ENCODE results near the gene FOCAD. TPM values are rescaled to one million over a fixed set of nuclear protein-coding genes. Genes with fewer than 3 reads are reported as not detected.

Gene FOCAD
- total RNA-seq, 4 donors from 2014 or later = 24.0 to 64.5 (median 33.1) TPM

DNA sequence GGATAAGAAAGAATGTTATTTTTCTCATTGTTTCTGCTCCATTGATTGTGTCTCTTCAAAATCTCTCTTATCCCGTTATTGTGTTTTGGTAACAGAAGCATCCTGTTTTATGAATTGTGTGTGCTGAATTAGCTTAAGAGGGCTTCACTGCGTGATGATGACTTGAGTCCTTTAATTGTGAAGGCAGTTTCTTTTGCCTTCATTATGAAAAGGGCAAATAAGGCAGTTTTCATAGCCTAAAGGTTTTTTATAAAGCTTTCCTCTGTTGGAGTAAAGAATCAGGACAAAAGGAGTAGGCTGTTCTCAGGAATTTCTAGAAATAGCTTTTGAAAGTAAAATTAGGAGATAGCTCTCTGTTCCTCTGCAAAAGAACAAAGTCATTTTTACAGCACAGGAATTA lies 169.8 kb downstream of the FOCAD start:
- Histone ChIP-seq H3K27ac (no peak overlapping the region), H3K9me3 (no peaks in the 10 kb centered on the region), H3K36me3 (no peaks in the 10 kb centered on the region), H3K4me3 (no peak overlapping the region), H3K4me1 (no peaks in the 10 kb centered on the region), H3K27me3 (no peaks in the 10 kb centered on the region)
- WGBS = 81% methylated on average over 2 of the region's 2 CpGs
- DNase-seq (ENCODE audit: low spot score in 2 of 2) = no peak
- TF ChIP-seq POLR2AphosphoS5 (IDR thresholded peaks at IDR 0.05) (no peak), EP300 (IDR thresholded peaks at IDR 0.05) (no peak), CTCF (IDR thresholded peaks at IDR 0.05) (no peak), POLR2A (IDR thresholded peaks at IDR 0.05) (no peak)

DNA sequence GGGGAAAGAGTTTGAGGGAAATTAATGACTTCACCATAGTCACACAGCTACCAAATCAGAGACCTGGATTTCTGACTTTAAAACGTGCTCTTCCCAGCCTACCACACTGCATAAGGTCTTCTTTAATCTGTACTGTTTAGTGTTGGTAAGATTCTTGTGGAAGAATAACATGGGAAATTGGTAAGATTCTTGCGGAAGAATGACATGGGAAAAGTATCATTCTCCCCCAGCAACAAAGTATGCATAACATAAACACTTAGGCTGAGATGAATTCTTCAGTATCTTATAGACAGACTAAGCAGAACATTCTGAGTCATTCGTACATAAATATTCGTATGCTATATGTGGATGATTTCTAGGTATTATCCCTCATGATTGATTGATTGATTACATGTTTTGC lies 170.4 kb downstream of the FOCAD start:
- TF ChIP-seq EP300 (IDR thresholded peaks at IDR 0.05) = no peak
- no peak for TF ChIP-seq CTCF (IDR thresholded peaks at IDR 0.05)
- TF ChIP-seq POLR2AphosphoS5 (IDR thresholded peaks at IDR 0.05) = no peak
- no peak for TF ChIP-seq POLR2A (IDR thresholded peaks at IDR 0.05)
- Histone ChIP-seq H3K27me3 (no peaks in the 10 kb centered on the region), H3K4me3 (no peak overlapping the region), H3K4me1 (no peaks in the 10 kb centered on the region), H3K36me3 (no peaks in the 10 kb centered on the region), H3K27ac (no peak overlapping the region), H3K9me3 (no peaks in the 10 kb centered on the region)
- WGBS = 85% methylated on average over 4 of the region's 4 CpGs
- DNase-seq (ENCODE audit: low spot score in 2 of 2) = no peak

DNA sequence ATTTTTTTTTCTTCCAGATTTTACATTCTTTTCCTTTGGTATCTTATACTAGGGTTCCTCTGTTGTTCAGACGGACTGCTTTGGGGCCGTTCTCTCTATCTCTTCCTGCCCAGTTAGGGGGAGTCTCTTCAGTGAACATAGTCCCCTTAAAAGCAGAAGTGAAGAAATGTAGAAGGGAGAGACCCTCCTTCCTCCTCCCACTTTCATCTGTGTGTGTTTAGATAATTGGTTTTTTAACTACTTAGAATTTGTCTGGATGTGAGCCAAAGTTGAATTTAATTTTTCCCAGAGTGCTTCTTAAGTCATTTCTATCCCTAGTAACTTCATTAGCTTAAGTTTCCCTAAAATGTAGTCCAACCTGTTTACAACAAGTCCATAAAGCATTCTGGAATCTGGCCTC lies 179.9 kb downstream of the FOCAD start:
- peaks cover 3% of the 10 kb centered on the region for H3K36me3 ChIP-seq
- no peak overlapping the region for H3K4me3 ChIP-seq
- H3K27ac ChIP-seq = no peak overlapping the region
- no peak for DNase-seq (ENCODE audit: low spot score in 2 of 2)
- no peaks in the 10 kb centered on the region for H3K27me3 ChIP-seq
- no peaks in the 10 kb centered on the region for H3K9me3 ChIP-seq
- no peaks in the 10 kb centered on the region for H3K4me1 ChIP-seq
- no peak for TF ChIP-seq EP300 (IDR thresholded peaks at IDR 0.05)
- WGBS = 48% methylated on average over 2 of the region's 2 CpGs

DNA sequence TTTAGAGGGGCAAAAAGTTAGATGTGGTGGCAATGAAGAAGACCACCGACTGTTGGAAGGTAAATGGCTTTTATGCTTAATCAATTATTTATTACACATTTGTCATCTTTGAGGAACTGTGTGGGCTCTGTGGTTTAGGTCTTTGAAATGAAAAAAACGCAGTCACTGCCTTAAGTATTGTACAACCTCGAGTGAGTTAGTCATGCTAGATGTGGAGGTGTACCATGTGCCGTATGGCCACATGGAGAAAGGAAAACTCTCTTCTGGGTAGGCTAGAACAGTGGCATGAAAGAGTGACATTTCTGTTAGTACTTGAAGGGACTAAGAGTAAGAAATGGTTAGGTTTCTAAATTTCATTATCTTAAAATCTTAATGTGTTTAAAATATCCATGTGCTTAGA lies 181.3 kb downstream of the FOCAD start:
- 74% methylated on average over 4 of the region's 4 CpGs for WGBS
- TF ChIP-seq POLR2AphosphoS5 (IDR thresholded peaks at IDR 0.05) = no peak
- TF ChIP-seq CTCF (IDR thresholded peaks at IDR 0.05) = no peak
- TF ChIP-seq EP300 (IDR thresholded peaks at IDR 0.05) = no peak
- TF ChIP-seq POLR2A (IDR thresholded peaks at IDR 0.05) = no peak
- Histone ChIP-seq H3K27me3 (no peaks in the 10 kb centered on the region), H3K9me3 (no peaks in the 10 kb centered on the region), H3K4me3 (no peak overlapping the region), H3K4me1 (no peaks in the 10 kb centered on the region), H3K27ac (no peak overlapping the region), H3K36me3 (peaks cover 3% of the 10 kb centered on the region)
- no peak for DNase-seq (ENCODE audit: low spot score in 2 of 2)

DNA sequence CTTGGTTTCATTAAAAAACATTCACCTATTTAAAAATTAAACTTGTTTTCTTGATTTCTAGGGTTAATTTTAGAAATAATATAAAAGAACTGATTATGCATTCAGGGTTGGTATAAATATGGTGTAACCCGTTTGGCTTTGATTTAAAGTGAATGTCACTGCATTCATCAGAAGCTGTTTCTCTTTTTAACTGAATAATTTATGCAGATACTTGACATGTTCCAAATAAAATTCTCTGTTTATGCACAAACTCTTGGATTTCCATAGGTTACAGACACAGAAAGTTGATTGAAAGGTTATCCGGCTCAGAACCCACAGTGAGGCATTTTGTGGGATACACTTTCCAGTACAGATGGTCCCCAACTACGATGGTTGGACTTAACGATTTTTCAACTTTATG lies 186.1 kb downstream of the FOCAD start:
- no peak for DNase-seq (ENCODE audit: low spot score in 2 of 2)
- H3K4me1 ChIP-seq = no peaks in the 10 kb centered on the region
- TF ChIP-seq POLR2AphosphoS5 (IDR thresholded peaks at IDR 0.05) (no peak), EP300 (IDR thresholded peaks at IDR 0.05) (no peak), POLR2A (IDR thresholded peaks at IDR 0.05) (no peak), CTCF (IDR thresholded peaks at IDR 0.05) (no peak)
- H3K27me3 ChIP-seq = no peaks in the 10 kb centered on the region
- no peaks in the 10 kb centered on the region for H3K36me3 ChIP-seq
- WGBS = 81% methylated on average over 4 of the region's 4 CpGs
- H3K9me3 ChIP-seq = no peaks in the 10 kb centered on the region
- no peak overlapping the region for H3K4me3 ChIP-seq
- no peak overlapping the region for H3K27ac ChIP-seq

GRCh38 chr9:20872340-20872977 lies 188.4 kb downstream of the FOCAD start:
- Histone ChIP-seq H3K9me3 (no peaks in the 10 kb centered on the region), H3K36me3 (no peaks in the 10 kb centered on the region), H3K27ac (no peak overlapping the region), H3K4me1 (no peaks in the 10 kb centered on the region), H3K27me3 (no peaks in the 10 kb centered on the region), H3K4me3 (no peak overlapping the region)
- no peak for TF ChIP-seq POLR2AphosphoS5 (IDR thresholded peaks at IDR 0.05)
- no peak for TF ChIP-seq POLR2A (IDR thresholded peaks at IDR 0.05)
- no peak for TF ChIP-seq EP300 (IDR thresholded peaks at IDR 0.05)
- no peak for TF ChIP-seq CTCF (IDR thresholded peaks at IDR 0.05)
- 77% methylated on average over 1 of the region's 1 CpG for WGBS
- no peak for DNase-seq (ENCODE audit: low spot score in 2 of 2)
